Liver (tissue), 9 donors: ENCODE results near the gene FLG2. TPM values are rescaled to one million over a fixed set of nuclear protein-coding genes. Genes with fewer than 3 reads are reported as not detected.

ENCODE experiments used
- DNase-seq: peaks from one replicate; pipeline ENCODE4 v3.0.0-alpha.2; 2017; ENCODE audit warnings: low spot score
- H3K27ac ChIP-seq, 2 donors: one replicate each; pipeline ENCODE4 v1.7.0; 2013; ENCODE audit warnings: inconsistent platforms in 2 of 2, low read length in 2 of 2, control low read depth in 1 of 2, low read depth in 1 of 2, mild to moderate bottlenecking in 1 of 2
- H3K27me3 ChIP-seq, 4 donors: one replicate each; pipeline versions ENCODE4 v1.6.1 to v1.7.0; 2013; ENCODE audit warnings: low read length in 3 of 4, inconsistent platforms in 1 of 4, mild to moderate bottlenecking in 1 of 4, moderate library complexity in 1 of 4; ENCODE audit not compliant: control insufficient read depth in 4 of 4, insufficient read depth in 4 of 4
- H3K36me3 ChIP-seq, 4 donors: one replicate each; pipeline versions ENCODE4 v1.6.1 to v1.7.0; 2013; ENCODE audit warnings: low read length in 3 of 4, mild to moderate bottlenecking in 3 of 4, low read depth in 1 of 4, moderate library complexity in 1 of 4; ENCODE audit not compliant: control insufficient read depth in 4 of 4, insufficient read depth in 3 of 4
- H3K4me1 ChIP-seq, 4 donors: one replicate each; pipeline versions ENCODE4 v1.6.1 to v1.7.0; 2013; ENCODE audit warnings: low read length in 3 of 4, mild to moderate bottlenecking in 3 of 4, moderate library complexity in 1 of 4; ENCODE audit not compliant: control insufficient read depth in 4 of 4, insufficient read depth in 4 of 4
- H3K4me3 ChIP-seq, 3 donors: one replicate each; pipeline versions ENCODE4 v1.6.1 to v1.7.0; 2013; ENCODE audit warnings: low read length in 3 of 3, control low read depth in 1 of 3, low read depth in 1 of 3, mild to moderate bottlenecking in 1 of 3
- H3K9ac ChIP-seq, 2 donors: one replicate each; pipeline ENCODE4 v1.7.0; 2013; ENCODE audit warnings: low read length in 2 of 2, mild to moderate bottlenecking in 2 of 2, moderate library complexity in 2 of 2, control low read depth in 1 of 2, low read depth in 1 of 2
- H3K9me3 ChIP-seq, 4 donors: one replicate each; pipeline versions ENCODE4 v1.6.1 to v1.7.0; 2013; ENCODE audit warnings: low read length in 3 of 4; ENCODE audit not compliant: control insufficient read depth in 4 of 4
- ATF3 ChIP-seq: IDR thresholded peaks from 2 replicates; pipeline ENCODE4 v1.6.1; 2016; ENCODE audit warnings: antibody characterized with exemption
- EGR1 ChIP-seq, 2 donors: IDR thresholded peaks; 2 replicates each; pipeline ENCODE4 v1.6.1; 2016 to 2018; ENCODE audit warnings: antibody characterized with exemption in 2 of 2, low read depth in 2 of 2
- FOXA2 ChIP-seq: IDR thresholded peaks from 2 replicates; pipeline ENCODE4 v1.6.1; 2016; ENCODE audit warnings: antibody characterized with exemption
- GABPA ChIP-seq, 2 donors: IDR thresholded peaks in 1 of 2; conservative IDR thresholded peaks in 1 of 2; 2 replicates each; pipeline ENCODE4 v1.6.1; 2016; ENCODE audit warnings: antibody characterized with exemption in 2 of 2, mild to moderate bottlenecking in 1 of 2, moderate library complexity in 1 of 2
- HNF4G ChIP-seq: IDR thresholded peaks from 2 replicates; pipeline ENCODE4 v1.6.1; 2016; ENCODE audit warnings: antibody characterized with exemption
- NR2F2 ChIP-seq: IDR thresholded peaks from 2 replicates; pipeline ENCODE4 v1.6.1; 2016; ENCODE audit warnings: antibody characterized with exemption
- RAD21 ChIP-seq, 2 donors: IDR thresholded peaks; 2 replicates each; pipeline ENCODE4 v1.6.1; 2016; ENCODE audit warnings: antibody characterized with exemption in 2 of 2, mild to moderate bottlenecking in 2 of 2
- SP1 ChIP-seq: IDR thresholded peaks from 2 replicates; pipeline ENCODE4 v1.6.1; 2018; ENCODE audit warnings: antibody characterized with exemption, mild to moderate bottlenecking
- ZBTB33 ChIP-seq: IDR thresholded peaks from 2 replicates; pipeline ENCODE4 v1.6.1; 2016; ENCODE audit warnings: antibody characterized with exemption
- WGBS: extraction: QIAGEN DNeasy Blood & Tissue Kit; methylation state at CpG from one replicate; pipeline ENCODE4 v1.1.7; 2013; 5-methylcytosine and 5-hydroxymethylcytosine counted together
- polyA plus RNA-seq, 2 donors: library from polyadenylated mRNA; stranded (reverse) in 1 of 2; unstranded in 1 of 2; fragments of 200-250 nt in 1 of 2; fragments of >200 nt in 1 of 2; fragmentation: Nextera tagmentation in 1 of 2; extraction: Ambion mirVana in 1 of 2; gene quantifications; one replicate each; pipeline versions ENCODE4 v1.2.1 to v1.2.3, GENCODE V29; 2013 to 2015
- total RNA-seq, 2 donors: library from RNA; depleted of rRNA; stranded (reverse); fragments of >200 nt; gene quantifications; one replicate each; pipeline ENCODE4 v1.2.3, GENCODE V29; 2014
- TF ChIP-seq, protein P1 (sequence below): IDR thresholded peaks from 2 replicates; pipeline ENCODE4 v1.6.1; 2016; ENCODE audit warnings: antibody characterized with exemption, mild to moderate bottlenecking
- TF ChIP-seq, protein P2 (sequence below): IDR thresholded peaks from 2 replicates; pipeline ENCODE4 v1.6.1; 2016; ENCODE audit warnings: antibody characterized with exemption
- TF ChIP-seq, protein P3 (sequence below): fragments of 150-350 bp; IDR thresholded peaks from 2 replicates; pipeline ENCODE4 v1.5.1; 2017; ENCODE audit warnings: improper control_type of control experiment, low read depth, low read length; ENCODE audit not compliant: missing input control
- donor health status: healthy.
- donor health status: healthy.
- donor health status: healthy.
- donor health status: healthy.
- donor health status: healthy.

The FLG2 gene
- total and polyA plus RNA-seq, 4 donors: not detected

GRCh38 chr1:152335399-152335798, 24.4 kb downstream of the FLG2 start (continued):
- TF ChIP-seq, protein P1, sequence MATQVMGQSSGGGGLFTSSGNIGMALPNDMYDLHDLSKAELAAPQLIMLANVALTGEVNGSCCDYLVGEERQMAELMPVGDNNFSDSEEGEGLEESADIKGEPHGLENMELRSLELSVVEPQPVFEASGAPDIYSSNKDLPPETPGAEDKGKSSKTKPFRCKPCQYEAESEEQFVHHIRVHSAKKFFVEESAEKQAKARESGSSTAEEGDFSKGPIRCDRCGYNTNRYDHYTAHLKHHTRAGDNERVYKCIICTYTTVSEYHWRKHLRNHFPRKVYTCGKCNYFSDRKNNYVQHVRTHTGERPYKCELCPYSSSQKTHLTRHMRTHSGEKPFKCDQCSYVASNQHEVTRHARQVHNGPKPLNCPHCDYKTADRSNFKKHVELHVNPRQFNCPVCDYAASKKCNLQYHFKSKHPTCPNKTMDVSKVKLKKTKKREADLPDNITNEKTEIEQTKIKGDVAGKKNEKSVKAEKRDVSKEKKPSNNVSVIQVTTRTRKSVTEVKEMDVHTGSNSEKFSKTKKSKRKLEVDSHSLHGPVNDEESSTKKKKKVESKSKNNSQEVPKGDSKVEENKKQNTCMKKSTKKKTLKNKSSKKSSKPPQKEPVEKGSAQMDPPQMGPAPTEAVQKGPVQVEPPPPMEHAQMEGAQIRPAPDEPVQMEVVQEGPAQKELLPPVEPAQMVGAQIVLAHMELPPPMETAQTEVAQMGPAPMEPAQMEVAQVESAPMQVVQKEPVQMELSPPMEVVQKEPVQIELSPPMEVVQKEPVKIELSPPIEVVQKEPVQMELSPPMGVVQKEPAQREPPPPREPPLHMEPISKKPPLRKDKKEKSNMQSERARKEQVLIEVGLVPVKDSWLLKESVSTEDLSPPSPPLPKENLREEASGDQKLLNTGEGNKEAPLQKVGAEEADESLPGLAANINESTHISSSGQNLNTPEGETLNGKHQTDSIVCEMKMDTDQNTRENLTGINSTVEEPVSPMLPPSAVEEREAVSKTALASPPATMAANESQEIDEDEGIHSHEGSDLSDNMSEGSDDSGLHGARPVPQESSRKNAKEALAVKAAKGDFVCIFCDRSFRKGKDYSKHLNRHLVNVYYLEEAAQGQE: no peak
- no peak for TF ChIP-seq EGR1 (IDR thresholded peaks at IDR 0.05; ENCODE audit: low read depth in 2 of 2)
- TF ChIP-seq NR2F2: no peak
- no peak for TF ChIP-seq SP1

DNA sequence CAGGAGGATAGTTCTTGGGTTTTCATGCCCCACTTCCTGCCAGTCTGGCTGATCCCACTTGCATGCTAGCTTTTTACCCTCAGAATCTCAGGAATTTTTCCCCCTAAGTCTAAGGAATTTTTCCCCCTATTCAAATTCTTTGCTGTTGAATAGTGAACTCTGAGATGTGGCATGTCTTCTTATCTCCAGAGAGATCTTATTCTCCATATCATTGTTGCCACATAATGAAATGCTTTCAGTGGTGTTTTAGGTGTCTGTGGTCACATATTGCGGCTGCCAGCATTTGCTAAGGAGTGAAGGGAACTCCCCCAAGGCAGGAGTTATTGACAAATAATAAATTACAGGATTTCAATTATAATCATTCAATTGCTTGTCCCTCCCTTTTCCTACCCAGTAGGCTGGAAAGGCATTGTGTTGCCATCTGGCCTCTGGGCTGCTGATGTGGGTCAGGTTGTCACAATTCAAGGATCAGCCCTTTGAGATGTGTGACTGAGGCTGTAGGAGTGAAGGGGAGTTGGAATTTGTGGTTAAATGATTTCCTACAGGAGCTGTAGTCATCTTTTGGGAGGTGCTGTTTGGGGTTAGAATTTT, 30.9 kb downstream of the FLG2 start:
- WGBS: 89% methylated on average over 1 of the region's 1 CpG
- TF ChIP-seq RAD21 (IDR thresholded peaks at IDR 0.05) (no peak), FOXA2 (no peak), ZBTB33 (no peak), ATF3 (no peak)
- TF ChIP-seq, protein P2, sequence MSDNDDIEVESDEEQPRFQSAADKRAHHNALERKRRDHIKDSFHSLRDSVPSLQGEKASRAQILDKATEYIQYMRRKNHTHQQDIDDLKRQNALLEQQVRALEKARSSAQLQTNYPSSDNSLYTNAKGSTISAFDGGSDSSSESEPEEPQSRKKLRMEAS: no peak
- TF ChIP-seq, protein P3, sequence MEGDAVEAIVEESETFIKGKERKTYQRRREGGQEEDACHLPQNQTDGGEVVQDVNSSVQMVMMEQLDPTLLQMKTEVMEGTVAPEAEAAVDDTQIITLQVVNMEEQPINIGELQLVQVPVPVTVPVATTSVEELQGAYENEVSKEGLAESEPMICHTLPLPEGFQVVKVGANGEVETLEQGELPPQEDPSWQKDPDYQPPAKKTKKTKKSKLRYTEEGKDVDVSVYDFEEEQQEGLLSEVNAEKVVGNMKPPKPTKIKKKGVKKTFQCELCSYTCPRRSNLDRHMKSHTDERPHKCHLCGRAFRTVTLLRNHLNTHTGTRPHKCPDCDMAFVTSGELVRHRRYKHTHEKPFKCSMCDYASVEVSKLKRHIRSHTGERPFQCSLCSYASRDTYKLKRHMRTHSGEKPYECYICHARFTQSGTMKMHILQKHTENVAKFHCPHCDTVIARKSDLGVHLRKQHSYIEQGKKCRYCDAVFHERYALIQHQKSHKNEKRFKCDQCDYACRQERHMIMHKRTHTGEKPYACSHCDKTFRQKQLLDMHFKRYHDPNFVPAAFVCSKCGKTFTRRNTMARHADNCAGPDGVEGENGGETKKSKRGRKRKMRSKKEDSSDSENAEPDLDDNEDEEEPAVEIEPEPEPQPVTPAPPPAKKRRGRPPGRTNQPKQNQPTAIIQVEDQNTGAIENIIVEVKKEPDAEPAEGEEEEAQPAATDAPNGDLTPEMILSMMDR: no peak
- DNase-seq: no peak
- Histone ChIP-seq H3K9me3 (no peaks in the 10 kb centered on the region), H3K27me3 (no peaks in the 10 kb centered on the region), H3K36me3 (no peaks in the 10 kb centered on the region), H3K27ac (no peak overlapping the region), H3K9ac (no peak overlapping the region), H3K4me3 (no peak overlapping the region), H3K4me1 (no peaks in the 10 kb centered on the region)

GRCh38 chr1:152325111-152325510, 34.7 kb downstream of the FLG2 start, which contains the start of gene FLG:
TSS of gene FLG (minus strand) at chr1:152325239. CDS start at chr1:152315456, 9,783 bp downstream.
- H3K27me3 ChIP-seq: no peaks in the 10 kb centered on the region
- no peaks in the 10 kb centered on the region for H3K4me1 ChIP-seq
- no peak within 1 kb of the TSS for H3K27ac ChIP-seq
- 83% methylated on average over 1 of the region's 1 CpG for WGBS
- no peaks in the 10 kb centered on the region for H3K9me3 ChIP-seq
- H3K4me3 ChIP-seq: no peak within 1 kb of the TSS
- TF ChIP-seq FOXA2 (no peak), HNF4G (no peak), GABPA (IDR thresholded peaks at IDR 0.05 in 1 of 2, conservative IDR thresholded peaks at IDR 0.05 in 1 of 2) (no peak)
- TF ChIP-seq, protein P2: no peak
- TF ChIP-seq, protein P3: no peak
- no peaks in the 10 kb centered on the region for H3K36me3 ChIP-seq
- H3K9ac ChIP-seq: no peak within 1 kb of the TSS
- no peak for DNase-seq
